Activated CD4-positive, alpha-beta T cell treated with anti-CD3 and anti-CD28 coated beads, Interleukin-2, amount 50 U/mL, for 16 hours (primary cell): ENCODE data around the gene MGME1.
"Not testable (repeated sequence)": the region's sequence is repeated elsewhere in the genome, so short reads cannot be mapped to it uniquely, and the experiment has no call there.

ENCODE experiments used
- DNase-seq: peaks from one replicate; pipeline ENCODE4 v3.0.0-alpha.2; 2020

MGME1 gene

GRCh38 chr20:17995967-17996819 is 27.4 kb downstream of the MGME1 start:
- DNase-seq, result peak; percentile 62

GRCh38 chr20:17998446-17998845 is 29.6 kb downstream of the MGME1 start:
- no peak for DNase-seq

DNA sequence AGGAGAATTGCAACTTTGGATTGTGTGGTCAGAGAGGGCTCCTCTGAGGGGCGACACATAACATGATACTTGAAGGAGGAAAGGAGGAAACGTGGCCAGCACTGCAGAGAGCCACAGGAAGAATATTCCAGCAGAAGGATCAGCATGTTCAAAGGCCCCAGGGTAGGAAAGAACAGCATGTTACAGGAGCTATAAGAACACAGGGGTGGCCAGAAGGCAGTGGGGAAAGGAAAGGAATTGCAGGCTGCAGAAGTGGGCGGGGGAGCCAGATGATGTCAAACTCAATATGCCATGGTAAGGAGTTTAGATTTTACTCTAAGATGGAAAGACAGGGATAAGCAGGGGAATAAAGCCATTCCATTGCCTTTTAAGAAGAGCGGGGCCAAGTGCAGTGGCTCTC is 30.7 kb downstream of the MGME1 start:
- no peak for DNase-seq

GRCh38 chr20:18001131-18001921 is 32.5 kb downstream of the MGME1 start:
- no peak for DNase-seq

- DNase-seq, result no peak
Measured at GRCh38 chr20:18003897-18004296, 35.1 kb downstream of the MGME1 start.

- DNase-seq, result no peak
Measured at GRCh38 chr20:18004384-18005031, 35.7 kb downstream of the MGME1 start.

GRCh38 chr20:18005170-18005989 is 36.6 kb downstream of the MGME1 start:
- no peak for DNase-seq

GRCh38 chr20:18005990-18006364 is 37.2 kb downstream of the MGME1 start:
- no peak for DNase-seq

DNA sequence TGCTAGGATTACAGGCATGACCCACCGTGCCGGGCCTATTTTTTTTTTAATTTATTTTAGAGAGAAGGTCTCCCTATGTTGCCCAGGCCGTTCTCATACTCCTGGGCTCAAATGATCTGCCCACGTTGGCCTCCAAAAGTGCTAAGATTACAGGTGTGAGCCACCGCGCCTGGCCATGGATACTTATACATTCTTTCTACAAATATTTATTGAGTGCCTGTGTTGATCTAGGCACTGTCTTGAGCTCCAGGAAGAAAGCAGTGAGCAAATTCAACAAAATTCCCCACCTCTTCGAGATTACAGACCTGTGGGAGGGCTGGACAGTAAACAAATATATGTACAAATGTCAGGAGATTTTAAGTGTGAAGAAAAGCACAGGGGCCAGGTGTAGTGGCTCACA is 37.9 kb downstream of the MGME1 start:
- no peak for DNase-seq

DNA sequence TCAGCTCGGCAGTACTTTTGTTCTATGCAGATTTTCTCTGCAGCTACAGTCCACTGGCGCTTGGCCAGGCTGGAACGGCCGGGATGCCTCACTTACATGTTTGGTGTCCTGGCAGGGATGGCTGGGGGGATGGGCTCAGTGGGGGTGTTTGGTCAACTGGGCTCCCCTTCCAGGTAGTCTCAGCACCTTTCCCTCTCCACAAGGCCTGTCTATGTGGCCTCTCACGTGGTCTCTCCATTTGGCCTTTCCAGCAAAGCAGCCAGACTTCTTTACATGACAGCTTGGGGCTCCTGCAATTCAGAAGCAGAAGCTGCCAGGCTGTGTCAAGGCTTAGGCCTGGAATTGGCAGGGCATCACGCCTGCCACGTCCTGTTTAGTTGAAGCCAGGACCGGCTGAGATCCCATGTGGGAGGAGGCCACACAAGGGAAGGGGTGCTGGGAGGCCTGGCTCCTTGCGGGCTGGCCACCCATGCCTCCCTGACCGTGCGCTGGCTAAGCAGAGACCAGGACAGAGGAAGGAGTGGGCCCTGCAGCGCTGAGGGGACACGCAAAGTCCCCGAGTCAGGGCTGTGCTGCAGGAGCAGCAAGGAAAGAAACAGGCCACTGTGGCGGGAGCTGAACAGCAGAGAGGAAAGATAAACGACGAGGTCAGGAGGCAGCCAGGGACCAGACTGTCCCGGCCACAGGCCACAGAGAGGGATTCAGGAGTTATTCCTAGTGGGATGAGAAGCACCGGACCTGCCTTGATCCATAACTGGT is 38.9 kb downstream of the MGME1 start:
- DNase-seq, result no peak

DNA sequence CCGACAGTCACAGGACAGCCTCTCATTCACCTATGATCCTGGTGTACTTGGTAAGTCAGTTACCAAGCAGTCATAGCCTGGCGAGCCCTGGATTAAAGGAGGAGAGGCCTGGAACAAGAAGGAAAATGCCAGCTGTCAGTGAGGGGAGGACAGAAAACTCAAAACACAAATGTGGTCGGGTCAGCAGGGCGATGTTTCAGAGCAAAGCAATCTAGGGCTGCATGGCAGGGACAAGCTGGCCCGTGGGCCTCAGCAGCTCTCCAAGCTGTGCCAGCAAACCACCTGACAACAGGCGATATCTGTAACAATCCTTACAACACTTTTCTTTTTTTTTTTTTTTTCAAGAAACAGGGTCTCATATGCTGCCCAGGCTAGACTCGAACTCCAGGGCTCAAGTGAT is 40.3 kb downstream of the MGME1 start:
- DNase-seq, result no peak

DNA sequence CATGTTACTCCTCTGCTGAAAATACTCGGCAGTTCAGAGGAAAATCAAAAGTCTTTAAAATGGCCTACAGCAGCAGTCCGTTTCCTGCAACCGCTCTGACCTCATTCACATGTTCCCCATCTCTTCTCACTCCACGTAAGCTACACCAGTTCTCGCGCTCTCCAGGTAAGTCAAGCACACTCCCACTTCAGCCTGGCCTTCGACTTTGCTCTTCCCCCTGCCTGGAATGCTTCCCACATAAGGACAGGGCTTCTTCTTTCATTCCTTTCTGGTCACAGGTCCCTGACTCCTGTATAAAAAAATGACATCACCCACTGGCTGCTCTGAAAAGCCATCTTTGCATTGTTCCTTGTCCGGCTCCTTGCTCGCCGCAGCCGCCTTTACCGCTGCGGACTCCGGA is 42.7 kb downstream of the MGME1 start:
- no peak for DNase-seq

DNA sequence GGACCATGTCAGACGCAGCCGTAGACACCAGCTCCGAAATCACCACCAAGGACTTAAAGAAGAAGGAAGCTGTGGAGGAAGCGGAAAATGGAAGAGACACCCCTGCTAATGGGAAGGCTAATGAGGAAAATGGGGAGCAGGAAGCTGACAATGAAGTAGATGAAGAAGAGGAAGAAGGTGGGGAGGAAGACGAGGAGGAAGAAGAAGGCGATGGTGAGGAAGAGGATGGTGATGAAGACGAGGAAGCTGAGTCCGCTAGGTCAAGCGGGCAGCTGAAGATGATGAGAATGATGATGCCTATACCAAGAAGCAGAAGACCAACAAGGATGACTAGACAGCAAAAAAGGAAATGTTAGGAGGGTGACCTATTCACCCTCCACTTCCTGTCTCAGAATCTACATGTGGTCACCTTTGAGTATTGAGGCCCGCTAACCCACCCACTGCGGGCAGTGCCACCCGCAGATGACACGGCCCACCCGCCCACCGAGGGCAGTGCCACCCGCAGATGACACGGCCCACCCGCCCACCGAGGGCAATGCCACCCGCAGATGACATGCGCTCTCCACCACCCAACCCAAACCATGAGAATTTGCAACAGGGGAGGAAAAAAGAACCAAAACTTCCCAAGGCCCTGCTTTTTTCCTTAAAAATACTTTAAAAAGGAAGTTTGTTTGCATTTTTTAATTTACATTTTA is 43.3 kb downstream of the MGME1 start:
- DNase-seq, result no peak

GRCh38 chr20:18012901-18013300 is 44.1 kb downstream of the MGME1 start:
- no peak for DNase-seq

- DNase-seq, result no peak
Measured at GRCh38 chr20:18014411-18014810, 45.6 kb downstream of the MGME1 start.

DNA sequence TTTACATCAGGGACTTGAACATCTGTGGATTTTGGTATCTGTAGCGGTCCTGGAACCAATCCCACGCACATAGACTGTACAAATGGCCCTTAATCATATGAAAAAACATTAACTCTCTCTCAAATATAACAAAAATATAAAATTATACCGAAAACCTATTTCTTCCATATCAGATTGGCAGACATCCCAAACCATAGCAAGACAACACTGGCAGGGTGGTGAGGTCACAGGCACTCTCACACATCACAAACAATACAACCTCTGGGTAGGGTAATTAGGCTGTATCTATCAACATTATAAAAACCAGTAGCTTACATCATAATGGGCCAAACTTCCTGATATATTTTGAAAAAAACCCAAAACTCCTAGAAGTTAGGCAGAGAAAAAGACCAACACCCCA is 48.0 kb downstream of the MGME1 start:
- no peak for DNase-seq

- DNase-seq, result no peak
Measured at GRCh38 chr20:18018100-18018499, 49.3 kb downstream of the MGME1 start.

DNA sequence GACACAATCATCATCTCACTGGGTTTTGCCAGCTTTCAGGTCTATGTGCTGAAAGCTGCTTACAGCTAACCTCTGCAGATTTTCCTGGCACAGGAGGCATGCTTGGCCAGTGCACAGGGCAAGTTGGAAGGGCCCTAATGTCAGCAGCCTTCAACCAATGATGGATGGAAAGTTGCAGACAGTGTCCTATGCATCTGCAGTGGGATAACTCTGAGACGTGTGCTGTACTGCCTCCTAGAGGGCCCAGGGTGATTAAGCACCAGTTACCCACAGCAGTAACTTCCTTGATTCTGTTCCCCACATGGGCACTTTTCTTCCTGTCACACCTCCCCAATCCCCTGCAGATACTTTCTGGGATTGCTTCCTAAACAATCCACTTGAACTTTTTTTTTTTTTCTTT is 50.2 kb downstream of the MGME1 start:
- peak; percentile 25 for DNase-seq

DNA sequence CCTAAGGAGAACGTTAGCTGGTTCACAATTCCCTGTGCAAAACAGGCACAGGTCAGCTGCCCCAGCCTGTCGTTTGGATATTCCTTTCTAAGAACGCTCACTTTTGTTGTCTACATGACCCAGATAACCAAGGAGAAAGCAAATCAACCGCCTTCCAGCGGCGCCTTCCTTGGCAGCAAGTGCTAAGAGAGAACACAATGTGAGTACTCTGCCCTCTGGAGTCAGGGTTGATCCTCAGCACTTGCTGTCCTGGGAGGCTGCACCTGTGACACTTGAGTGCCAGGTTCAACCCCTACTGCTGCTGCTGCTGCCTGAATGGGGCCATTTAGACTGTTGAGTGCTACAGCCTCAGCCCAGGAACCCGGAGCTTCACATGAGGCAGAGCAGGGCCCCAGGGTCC is 52.1 kb downstream of the MGME1 start:
- DNase-seq, result no peak

DNA sequence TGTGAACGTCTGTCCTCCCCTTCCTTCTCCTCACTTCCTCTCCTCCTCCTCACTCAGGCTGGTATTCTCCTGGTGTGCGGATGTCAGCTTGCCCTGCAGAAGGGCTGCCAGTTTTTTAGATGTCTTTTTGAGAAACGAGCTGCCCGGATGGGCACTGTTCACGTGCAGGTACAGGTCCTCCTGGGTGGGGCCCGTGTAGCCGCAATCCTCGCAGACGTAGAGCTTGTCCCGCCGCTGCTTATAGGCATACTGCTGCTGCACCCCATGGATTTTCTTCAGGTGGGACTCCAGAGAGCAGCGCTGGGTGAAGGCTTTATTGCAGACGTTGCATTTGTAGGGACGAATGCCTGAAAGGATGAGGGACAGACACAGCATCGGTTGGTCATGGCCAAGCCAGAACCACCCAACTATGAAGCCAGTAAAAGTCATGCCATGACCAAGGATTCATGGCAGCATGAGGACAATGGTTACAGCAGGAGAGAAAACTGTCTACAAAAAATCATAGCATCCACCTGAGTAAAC is 55.8 kb downstream of the MGME1 start:
- DNase-seq, result no peak

GRCh38 chr20:18027011-18027410 is 58.2 kb downstream of the MGME1 start:
- not testable (repeated sequence) for DNase-seq
